HG03060 (cell line): ENCODE measurements around the gene LRRC7.

ENCODE experiments used
- ATAC-seq: cut with Tn5 transposase; IDR thresholded peaks from one replicate; pipeline ENCODE4 v1.9.1; 2021; ENCODE audit warnings: low read depth, moderate number of reproducible peaks; ENCODE audit not compliant: unreplicated experiment

Gene LRRC7

DNA sequence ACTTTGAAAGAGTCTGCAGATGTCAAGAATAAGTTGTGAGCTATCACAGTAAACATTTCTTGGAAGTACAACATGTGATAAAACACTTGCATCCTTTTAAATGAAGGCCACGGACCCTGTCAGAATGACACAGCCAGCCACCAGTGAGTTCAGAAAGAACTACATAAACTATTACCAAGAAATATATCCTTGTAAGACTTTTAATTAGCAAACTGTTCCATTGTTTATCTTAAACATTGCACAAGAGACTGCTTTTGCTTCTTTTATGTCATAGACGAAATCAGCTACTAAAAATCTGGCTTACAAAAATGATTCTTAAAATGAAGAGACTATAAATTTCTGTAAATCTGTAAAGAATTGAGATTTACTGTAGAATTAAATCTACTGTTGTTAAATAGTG is 17.9 kb downstream of the LRRC7 start:
- ATAC-seq = no peak

DNA sequence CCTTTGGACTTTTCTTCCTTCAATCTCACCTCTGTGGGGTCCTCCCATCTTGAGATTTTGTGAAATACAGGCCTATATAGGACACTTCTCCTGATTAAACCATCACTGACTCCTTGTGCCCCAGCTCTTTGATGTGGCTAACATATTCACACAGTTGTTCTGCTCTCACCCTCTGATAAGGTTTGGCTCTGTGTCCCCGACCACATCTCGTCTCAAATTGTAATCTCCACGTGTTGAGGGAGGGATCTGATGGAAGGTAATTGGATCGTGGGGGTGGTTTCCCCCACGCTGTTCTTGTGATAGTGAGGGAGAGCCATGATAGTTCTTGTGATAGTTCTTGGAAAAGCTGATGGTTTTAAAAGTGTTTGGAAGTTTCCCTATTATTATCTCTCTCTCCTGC is 19.7 kb downstream of the LRRC7 start:
- ATAC-seq = no peak

DNA sequence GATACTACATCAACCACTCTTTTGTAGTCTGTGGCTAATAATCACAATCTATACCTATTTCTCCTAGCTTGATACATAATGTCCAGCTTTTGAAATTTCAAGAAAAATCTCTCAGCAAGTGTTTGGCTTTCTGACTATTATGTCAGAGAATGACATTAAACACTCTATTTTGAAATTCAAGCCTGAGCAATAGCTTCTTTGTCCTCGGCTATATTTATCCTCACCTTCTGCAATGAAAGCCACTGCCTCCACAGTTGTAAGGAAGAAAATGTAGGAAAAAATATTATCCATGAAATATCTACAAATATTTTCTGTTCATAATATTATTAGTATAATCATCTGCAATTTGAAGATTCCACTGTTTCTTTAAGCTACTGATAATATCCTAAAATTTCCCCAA is 22.1 kb downstream of the LRRC7 start:
- ATAC-seq = no peak

DNA sequence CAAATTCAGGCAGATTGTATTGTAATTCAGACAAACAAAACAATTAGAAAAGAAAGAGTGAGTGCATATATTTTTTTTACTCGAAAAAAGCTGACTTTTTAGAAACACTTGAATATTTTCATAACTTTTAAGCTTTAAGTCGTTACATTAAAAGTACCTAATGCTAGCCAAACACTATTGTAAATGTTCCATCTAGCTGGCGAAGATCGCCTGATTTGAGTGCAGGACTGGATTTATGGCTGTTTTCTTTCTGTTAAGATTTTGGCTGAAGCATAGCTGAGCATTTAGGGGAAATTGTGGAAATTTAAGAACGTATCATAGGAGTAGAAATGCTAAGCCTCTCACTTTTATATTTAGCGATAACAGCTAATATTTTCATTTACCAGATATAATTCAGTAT is 24.6 kb downstream of the LRRC7 start:
- ATAC-seq = no peak

DNA sequence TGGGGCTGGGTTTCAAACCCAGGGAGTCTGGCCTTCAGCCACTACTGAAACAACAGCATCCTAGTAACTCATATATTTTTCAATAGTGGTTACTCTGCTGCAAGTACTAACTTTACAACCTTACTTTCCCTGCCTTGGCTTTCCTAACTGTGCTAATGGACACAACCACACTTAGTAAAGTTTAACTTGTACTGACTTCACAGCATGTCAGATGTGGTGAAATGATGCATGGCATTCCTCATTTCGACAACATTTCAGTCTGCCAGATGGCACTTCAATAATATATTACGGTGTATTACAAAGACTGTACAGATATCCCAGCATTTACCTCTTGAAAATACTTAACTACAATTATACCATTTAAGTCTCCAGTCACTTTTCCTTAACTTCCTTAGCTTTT is 27.8 kb downstream of the LRRC7 start:
- no peak for ATAC-seq

DNA sequence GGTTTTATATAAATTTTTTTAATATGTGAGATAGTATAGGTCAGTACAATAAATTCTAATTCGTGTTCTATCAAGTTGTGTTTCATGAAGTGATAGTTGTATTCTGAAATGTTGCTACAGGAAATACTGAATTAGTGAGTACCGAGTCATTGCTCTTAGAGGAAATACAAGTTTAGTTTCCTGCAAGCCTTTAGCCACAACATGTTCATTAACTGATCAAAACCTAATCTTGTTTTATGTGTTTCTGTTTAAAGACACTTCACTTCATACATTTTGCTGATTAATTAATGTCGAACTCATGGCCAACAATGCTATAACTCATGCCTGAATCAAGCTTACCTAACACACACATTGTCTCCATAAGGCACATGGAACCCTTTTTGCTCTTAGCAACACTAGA is 43.6 kb downstream of the LRRC7 start:
- no peak for ATAC-seq

DNA sequence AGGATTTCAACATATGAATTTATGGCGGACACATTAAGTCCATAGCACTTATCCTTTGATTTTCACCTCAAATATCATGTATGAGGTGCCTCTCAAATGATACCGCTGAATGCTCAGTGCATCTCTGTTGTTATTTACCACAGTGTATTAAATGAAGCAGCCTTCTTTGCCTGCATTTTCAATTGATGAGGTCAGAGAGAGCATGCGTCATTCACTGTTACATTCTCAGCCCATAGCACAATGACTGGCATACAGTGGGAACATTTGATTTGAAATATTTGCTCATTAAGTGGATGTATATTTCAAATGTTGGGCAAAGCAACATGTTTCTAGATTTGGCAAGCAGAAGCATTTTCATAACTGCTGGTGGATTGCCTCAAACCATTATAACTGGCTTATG is 45.7 kb downstream of the LRRC7 start:
- ATAC-seq = no peak

DNA sequence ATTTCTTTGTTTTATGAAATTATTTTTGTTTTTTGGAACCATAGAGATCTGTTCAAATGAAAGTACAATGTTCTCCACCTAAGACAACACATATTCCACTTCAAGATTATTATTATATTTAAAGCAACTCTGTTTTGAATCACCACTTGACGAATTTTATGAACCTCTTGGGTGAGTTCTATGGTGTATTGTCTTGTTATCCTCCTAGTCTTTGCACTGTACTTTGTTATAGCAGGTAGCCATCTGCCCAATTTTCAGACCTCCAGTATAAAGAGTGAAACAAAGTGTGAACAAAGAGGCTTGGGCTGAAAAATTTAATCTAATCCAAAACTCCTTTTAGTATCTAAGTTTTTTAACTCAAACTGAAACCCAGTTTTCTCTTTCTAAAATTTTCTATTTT is 71.0 kb downstream of the LRRC7 start:
- ATAC-seq = no peak

DNA sequence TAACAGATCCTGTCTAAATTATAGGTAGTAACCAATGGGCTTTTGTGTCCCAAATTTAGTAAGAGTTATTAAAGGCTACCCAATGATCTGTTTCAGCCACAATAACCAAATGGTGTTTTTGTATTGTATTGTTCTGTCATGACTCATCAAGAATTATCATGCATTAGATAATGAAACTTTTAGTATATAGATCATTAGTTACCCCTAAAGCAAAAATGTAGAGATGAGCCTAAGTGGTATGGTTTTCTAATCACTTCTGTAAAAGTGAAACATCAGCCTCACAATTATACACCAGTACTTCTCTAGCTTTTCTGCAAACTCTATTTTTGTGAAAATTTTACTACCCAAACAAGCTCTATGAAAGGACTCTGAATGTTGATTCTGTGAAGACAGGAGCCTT is 71.4 kb downstream of the LRRC7 start:
- no peak for ATAC-seq

DNA sequence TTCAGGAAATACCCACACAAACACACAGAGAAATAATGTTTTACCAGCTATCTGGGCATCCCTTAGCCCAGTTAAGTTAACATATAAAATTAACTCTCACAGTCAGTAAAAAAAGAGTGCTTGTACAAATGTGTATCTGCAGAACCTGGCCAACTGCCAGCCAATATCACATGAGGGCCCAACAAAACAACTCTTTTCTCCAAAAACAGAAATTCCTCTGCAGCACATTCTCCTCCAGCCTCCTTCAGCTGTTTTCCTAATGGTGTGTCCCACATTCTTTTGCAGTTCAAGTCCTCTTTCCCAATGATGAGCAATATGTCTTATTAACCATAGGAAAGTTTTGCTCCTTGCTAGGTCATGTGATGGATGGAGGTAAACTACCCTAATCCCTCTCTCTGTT is 75.5 kb downstream of the LRRC7 start:
- ATAC-seq = no peak

DNA sequence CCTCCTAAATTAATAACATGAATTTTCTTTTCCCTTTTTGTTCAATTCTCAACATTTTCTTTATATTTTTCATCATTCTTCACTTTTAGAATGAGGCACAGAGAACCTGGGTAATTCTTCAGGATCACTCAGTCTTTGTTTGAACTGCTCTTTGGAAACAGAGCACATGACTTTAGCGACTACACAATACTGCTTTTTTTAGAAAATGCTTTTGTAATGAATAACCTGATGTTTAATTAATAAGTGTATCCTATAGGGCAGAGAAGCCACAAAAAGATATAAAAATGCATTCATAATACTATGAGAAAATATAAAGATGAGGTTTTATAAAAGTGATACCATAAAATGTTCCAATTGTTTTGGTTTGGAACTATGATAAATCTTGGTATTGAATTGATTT is 77.8 kb downstream of the LRRC7 start:
- no peak for ATAC-seq

DNA sequence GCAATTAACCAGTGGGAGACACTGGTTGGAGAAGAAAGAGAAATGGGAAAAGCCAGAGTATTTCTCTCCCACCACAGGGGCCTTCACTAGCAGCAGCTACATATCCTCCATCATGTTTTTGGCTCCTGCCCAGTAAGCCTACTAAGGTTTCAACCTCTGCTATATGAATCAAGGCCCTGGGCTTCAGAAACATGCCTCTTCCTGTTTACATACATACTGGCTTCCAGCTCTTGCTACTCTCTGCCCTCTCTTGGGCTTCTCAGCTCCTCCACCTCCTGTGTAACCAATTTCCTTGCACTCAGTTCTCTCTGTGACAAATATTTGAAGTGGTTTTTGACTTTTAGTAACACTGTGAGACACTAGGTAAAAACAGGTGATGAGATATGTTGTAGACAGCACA is 80.8 kb downstream of the LRRC7 start:
- no peak for ATAC-seq

DNA sequence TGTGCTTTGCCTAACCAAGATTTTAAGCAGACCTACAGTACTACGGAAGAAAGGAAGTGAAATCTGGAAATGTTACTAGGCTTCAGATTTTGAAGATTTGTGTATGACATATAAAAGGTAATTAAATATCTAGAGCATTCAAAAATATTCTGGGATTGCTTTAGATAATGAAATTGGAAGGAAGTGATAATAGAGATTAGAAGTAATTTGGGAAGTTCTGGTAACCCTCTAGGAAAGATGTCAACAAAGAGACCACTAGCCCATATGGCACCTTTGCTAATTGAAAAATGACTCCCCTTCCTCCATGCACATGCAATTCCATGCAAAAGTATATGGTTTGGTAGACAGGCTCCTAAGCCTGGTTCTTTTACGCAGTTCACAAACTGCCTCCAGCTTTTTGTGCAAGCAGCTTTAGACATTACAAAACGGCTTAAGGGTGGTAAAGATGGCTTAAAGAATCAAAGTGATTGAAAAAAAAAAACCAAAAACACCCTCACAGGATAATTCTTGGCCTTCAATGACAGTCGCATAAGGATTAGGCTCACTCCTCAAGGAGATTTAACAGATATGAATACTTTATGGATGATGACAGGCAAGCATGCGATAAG is 81.8 kb downstream of the LRRC7 start:
- no peak for ATAC-seq

DNA sequence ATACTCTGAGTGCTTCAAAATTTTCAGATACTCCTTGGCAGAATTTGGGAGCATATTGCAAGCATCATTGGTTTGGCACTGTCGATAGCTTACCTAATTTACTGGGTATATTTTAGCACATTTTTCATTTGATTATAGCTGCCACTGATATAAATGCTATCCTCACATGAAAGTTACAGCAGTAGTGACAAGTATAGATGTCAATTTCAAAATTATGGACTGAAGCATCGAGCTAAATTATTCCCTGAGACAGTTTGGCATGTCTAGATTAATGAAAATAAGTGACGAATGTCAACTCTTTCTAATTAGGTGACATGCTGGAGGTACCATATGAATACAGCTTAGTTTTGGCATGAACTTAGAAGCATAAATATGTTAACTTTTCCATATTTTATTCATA is 83.1 kb downstream of the LRRC7 start:
- ATAC-seq = no peak

DNA sequence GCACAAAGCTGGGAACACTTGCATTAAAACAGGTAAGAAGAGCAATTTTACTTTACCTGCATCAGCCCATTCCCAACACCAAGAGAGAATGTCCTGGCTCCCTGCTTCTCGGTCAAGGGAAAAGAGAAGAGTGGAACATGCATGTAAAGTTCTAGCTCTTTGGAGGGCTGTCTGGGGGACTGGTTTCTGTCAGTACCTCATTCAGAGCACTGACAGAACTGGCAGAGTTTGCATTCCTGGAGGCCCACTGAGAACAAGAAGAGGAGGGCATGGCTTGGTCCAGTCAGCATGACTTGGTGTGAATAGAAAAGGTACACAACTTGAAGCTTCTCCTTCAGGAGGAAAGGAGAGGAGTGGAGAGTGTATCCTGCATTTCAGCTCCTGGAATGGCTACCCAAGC is 83.9 kb downstream of the LRRC7 start:
- no peak for ATAC-seq

DNA sequence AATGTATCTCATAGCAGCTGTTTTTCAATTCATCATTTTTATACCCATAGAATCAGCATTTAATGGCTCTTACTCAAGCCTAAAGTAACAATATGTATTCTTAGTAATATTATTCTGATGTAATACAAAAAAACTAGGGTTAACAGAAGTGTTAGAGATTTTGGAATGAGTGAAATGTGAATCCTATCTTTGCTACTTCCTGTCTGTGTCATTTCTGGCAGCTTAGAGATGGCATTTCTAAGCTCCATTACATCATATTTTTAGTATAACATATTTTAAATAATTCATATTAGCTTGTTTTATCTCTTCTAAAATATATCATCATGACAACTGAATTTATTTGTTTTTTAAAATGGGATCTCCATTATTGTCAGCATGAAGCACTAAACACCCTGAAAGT is 90.2 kb downstream of the LRRC7 start:
- ATAC-seq = no peak

DNA sequence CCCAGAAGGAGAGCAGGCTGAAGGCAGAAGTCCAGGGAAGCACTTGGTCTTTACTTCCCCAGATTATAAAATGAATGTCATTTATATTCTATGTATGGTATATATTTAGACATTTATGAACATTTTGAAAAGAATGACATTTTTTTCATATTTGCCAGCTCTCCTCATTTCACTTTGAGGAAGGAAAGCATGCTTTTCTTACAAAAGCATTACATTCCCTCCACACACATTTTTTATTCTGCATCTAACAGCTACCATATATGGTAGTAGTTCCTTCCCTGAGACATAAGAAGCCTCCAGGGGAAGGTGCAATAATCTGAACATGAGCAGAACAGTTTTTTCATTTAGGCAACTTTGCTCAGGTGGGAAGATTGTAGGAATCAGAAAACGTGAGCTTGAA is 94.0 kb downstream of the LRRC7 start:
- ATAC-seq = no peak

DNA sequence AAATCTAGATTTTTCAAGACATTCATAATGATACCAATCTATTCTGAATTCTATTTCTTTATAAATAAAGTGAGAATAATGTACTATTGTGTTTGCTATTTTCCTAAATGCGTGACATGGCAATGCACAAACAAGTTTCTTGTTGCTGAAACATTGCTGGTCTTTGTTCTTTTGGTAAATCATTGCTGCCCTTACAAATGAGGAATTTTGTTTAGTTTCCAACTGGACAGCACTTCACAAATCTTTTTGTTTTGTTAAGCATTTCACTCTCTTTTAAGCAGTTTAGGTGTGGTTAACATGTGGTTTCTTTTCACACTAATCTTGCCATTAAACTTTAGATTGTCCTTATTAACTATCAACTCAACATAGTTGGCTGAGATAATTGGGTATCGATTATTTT is 94.6 kb downstream of the LRRC7 start:
- no peak for ATAC-seq

DNA sequence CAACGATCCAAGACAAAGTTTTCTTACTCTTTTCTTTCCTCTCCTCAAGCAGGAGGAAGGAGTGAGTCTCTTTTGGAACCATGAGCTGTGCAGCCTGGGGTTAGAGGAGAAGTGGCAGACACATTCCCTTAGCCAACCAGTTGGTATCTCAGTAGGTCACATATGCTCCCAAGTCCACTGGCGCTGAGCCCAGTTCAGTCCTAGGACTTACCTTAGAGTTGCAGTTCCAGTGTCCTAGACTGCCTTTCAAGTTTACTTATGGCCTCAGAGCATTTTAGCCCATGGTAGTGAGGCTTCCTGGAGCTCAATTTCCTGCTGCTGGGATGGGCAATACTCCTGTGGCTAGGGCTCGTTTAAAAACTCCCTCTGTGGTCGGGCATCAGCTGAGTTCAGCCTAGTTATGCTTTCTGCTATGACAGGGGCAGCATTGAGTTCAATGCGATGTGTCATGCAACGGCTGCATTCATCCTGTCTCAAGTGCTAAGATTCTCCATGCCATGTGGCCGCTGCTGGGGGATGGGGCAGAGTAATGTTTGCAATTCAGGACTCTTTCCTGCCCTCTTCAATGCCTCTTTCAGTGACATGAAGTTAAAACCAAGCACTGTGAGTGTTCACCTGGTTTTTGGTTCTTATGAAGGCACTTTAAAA is 103.8 kb downstream of the LRRC7 start:
- ATAC-seq = no peak

DNA sequence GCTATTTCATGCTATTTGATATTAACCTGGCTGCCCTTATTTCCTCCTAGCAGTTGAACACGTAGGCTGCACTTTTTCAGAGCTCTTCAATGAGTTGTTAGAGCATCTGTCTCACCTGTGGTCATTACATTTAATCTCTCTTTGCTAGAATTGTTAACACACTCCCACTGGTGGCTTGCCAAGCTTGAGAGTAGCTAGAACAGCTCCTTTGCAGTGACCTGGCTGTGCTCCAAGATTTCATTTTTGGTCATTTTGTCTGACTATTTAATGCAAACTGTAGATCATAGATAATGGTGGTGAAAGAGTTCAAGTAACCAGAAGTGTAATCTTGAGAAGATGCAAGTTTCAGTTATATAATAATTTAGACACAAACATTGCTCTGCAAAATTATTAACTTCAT is 105.6 kb downstream of the LRRC7 start:
- ATAC-seq = no peak

DNA sequence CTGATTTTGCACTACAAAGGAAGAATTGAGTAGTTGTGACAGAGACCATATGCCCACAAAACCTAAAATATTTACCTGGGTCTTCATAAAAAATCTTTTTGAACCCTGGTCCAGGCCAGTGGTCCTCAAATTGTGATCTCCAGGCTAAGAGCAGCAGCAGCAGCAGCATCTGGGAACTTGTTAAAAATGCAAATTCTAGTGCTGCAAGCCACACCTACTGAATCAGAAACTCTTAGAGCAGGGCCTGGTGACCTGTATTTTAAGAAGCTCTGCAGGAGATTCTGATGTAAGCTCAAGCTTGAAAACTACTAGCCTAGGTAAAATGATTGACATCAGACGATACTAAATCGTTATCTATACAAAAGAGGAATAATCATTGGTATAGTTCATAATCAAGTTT is 112.2 kb downstream of the LRRC7 start:
- ATAC-seq = no peak

DNA sequence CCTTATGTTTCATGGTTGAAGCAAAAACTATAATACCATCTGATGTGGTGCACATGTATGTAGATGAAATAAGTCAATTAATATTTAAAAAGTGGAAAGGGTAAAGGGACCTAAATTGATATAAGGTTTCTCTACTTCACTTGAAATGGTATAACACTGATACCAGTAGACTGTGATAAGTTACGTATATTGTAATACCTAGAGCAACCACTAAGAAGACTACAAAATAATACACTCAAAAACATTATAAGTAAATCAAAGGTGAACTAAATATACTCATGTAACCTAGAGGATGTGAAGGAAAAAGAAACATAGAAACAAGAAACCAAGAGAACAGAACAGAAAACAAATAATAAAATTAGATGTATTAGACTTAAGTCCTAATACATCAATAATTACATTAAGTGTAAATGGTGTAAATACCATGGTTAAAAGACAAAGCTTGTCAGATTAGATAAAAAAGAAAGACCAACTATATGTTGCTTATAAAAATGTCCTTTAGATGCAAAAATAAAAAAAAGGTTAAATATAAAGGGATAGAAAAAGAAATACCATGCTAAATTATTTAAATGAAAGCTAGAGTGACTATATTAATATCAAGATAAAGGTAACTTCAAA is 118.8 kb downstream of the LRRC7 start:
- no peak for ATAC-seq
